Measurements from ENCODE around the gene RNF213. TPM values are rescaled to one million over a fixed set of nuclear protein-coding genes. Genes with fewer than 3 reads are reported as not detected.
"Not testable (repeated sequence)": the region's sequence is repeated elsewhere in the genome, so short reads cannot be mapped to it uniquely, and the experiment has no call there.

RNF213 gene
- total RNA-seq, 2 experiments from 2014 or later: 787 to 849 TPM

DNA sequence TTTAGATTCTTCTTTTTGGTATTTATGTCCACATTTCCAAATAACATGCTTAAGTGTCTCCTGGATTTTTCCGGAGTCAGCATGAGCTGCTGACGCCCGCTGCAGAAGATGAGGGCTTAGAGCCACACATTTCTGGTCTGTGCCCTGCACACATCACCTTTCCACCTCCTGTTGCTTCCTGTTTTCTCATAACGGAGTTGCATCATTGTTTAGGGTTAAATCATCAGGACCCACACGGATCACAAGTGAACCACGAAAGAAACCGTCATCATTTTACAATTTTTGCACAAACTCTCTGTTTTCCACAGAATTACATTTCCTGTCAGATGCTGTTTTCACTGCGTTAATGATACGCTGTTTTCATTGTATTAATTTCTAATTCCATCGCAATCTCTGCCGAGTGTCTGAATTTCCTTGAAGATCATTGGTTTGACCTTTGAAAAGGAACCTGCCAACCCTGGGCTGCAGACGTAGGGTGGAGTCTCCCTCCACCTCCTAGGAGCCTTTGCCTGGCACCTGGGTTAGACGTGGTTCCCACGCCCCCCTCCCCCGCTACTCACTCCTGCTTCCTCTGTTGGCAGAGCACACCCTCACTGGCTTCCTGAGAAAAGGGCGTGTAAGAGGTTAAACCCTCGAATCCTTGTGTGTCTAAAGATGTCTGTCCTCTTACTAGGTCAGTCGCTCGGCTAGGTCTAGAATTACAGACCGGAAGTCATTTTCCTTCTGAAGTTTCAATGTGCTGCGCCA, 68.2 kb downstream of the RNF213 start:
- Mint-ChIP-seq H3K27ac (peak overlapping the region; percentile 77), H3K9me3 (no peaks in the 10 kb centered on the region), H3K36me3 (ENCODE audit: low read depth) (peaks cover 91% of the 10 kb centered on the region), H3K4me3 (no peak overlapping the region), H3K27me3 (no peaks in the 10 kb centered on the region), H3K4me1 (peaks cover 57% of the 10 kb centered on the region)
- ChIA-PET POLR2A (interaction anchor here (1.3 kb wide), 1 partner anchor 33 kb away, joined by 5 read pairs; no protein-coding TSS in a partner anchor), CTCF (no interaction called here)
- DNase-seq: no peak

DNA sequence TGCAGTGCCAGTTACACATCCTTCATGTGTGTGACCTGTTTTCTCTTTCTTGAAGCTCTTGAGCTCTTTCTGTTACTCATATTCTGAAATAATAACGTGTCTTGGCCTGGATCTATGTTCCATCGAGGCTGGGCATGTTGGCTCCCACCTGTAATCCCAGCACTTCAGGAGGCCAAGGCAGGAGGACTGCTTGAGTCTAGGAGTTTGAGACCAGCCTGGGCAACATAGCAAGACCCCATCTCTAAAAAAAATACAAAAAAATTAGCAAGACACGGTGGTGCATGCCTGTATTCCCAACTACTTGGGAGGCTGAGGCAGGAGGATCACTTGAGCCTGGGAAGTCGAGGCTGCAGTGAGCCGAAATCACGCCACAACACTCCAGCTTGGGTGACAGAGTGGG, 68.8 kb downstream of the RNF213 start:
- peak overlapping the region; percentile 77 for H3K27ac Mint-ChIP-seq
- POLR2A ChIA-PET, H3K27me3 Mint-ChIP-seq, DNase-seq, CTCF ChIA-PET, H3K4me3 Mint-ChIP-seq, H3K9me3 Mint-ChIP-seq: not testable (repeated sequence)
- H3K36me3 Mint-ChIP-seq (ENCODE audit: low read depth): peaks cover 91% of the 10 kb centered on the region
- H3K4me1 Mint-ChIP-seq: peaks cover 53% of the 10 kb centered on the region

DNA sequence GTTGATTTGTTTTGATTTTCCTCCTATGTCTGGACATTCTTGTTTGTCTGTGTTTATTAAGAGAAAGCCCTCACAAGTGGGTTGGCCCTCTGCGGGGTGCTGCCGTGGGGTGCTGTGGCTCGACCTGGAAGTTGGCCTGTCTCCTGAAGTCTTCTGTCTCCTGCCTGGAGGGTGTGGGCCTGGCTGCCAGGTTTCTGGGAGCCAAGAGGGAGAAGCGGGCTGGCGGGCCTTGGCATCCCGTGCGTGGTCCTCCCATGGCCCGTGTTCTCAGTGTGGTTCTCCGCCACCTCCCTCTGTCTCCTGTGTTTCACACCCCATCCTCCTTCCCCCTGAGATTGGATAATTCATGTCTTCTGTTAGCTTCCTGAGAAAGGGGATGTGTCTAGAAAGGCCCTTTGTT, 69.6 kb downstream of the RNF213 start:
- Mint-ChIP-seq H3K27ac (peak overlapping the region; percentile 28), H3K36me3 (ENCODE audit: low read depth) (peaks cover 90% of the 10 kb centered on the region), H3K4me1 (peaks cover 48% of the 10 kb centered on the region), H3K4me3 (no peak overlapping the region), H3K27me3 (no peaks in the 10 kb centered on the region), H3K9me3 (no peaks in the 10 kb centered on the region)
- ChIA-PET POLR2A (no interaction called here), CTCF (no interaction called here)
- no peak for DNase-seq

DNA sequence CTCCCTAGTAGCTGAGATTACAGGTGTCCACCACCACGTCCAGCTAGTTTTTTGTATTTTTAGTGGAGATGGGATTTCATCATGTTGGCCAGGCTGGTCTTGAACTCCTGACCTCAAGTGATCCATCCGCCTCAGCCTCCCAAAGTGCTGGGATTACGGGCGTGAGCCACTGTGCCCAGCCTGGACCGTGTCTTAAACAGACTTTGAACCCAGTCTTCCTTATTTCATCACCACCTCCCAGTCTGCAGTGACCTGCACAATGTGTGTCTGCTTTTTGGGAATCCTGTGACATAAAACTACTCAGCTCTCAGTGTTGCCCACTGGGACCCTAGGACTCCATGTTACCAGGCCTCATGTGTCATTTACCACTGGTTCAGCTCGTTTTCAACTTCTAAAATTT, 70.3 kb downstream of the RNF213 start:
- DNase-seq, H3K4me3 Mint-ChIP-seq, CTCF ChIA-PET, H3K27me3 Mint-ChIP-seq, H3K9me3 Mint-ChIP-seq: not testable (repeated sequence)
- Mint-ChIP-seq H3K36me3 (ENCODE audit: low read depth) (peaks cover 91% of the 10 kb centered on the region), H3K4me1 (peaks cover 48% of the 10 kb centered on the region), H3K27ac (peak overlapping the region; percentile 28)
- POLR2A ChIA-PET: interaction anchor here (1.2 kb wide), 1 partner anchor 60 kb away, joined by 3 read pairs; no protein-coding TSS in a partner anchor

DNA sequence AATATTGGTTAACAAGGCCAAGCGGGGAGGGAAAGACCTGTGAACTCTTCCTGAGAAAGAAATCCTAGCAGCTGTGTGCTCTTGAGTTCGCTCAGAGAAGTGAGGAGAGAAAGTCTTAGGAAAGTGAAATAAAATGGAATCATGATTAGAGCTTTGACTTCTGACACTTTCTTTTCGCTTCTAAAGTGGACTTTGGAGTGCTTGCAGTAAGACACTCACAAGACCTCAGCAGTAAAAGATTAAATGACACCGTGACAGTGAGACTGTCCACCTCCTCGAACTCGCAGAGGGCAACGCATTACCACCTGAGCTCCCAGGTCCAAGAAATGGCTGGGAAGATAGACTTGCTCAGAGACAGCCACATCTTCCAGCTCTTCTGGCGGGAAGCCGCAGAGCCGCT, 71.2 kb downstream of the RNF213 start:
- Mint-ChIP-seq H3K9me3 (no peaks in the 10 kb centered on the region), H3K4me1 (peaks cover 40% of the 10 kb centered on the region), H3K27ac (peak overlapping the region; percentile 32), H3K27me3 (no peaks in the 10 kb centered on the region), H3K36me3 (ENCODE audit: low read depth) (peaks cover 90% of the 10 kb centered on the region), H3K4me3 (no peak overlapping the region)
- ChIA-PET POLR2A (interaction anchor here (1.2 kb wide), 1 partner anchor 59 kb away, joined by 3 read pairs; no protein-coding TSS in a partner anchor), CTCF (interaction anchor here (0.5 kb wide), 1 partner anchor 184 kb away, joined by 3 read pairs; no protein-coding TSS in a partner anchor)
- DNase-seq: no peak

DNA sequence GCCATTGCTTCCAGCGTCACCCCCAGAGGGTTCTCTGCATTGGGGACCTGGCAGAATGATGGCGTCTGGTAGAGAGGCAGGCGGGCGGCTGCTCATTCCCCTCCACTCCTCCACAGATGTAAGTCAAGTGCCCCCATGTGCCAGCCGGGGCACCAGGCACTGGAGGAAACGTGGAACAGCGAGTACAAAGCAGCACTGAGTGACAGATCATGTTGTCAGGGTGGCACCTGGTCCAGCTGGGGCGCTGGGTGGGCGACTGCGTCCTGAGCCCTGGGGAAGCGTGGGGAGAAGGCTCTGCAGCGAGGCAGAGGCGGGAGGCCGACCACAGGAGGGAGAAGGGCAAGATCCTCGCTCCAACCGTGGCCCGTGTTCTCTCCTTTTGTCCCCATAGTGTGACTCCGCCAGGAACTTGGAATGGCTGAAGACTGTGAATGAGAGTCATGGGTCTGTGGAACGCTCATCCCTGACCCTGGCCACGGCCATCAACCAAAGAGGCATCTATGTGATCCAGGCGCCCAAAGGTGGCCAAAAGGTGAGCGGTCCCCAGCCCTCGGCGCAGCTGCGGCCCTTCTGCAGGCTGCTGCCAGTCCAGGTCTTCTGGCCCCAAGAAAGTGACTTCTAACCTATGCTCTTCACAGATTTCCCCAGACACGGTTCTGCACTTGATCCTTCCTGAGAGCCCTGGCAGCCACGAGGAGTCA, 76.7 kb downstream of the RNF213 start:
- peaks cover 79% of the 10 kb centered on the region for H3K36me3 Mint-ChIP-seq (ENCODE audit: low read depth)

DNA sequence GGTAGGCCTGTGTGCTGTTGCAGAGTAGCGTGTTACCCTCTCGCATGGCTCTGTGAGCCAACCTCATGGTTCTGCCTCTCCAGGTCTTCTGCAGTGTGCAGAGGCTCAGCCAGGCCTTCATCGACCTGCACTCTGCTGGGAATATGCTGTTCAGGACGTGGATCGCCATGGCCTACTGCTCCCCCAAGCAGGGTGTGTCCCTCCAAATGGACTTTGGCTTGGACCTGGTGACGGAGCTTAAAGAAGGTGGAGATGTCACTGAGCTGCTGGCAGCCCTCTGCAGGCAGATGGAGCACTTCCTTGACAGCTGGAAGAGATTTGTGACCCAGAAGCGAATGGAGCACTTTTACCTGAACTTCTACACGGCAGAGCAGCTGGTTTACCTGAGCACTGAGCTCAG, 78.5 kb downstream of the RNF213 start:
- DNase-seq: no peak
- ChIA-PET POLR2A (no interaction called here), CTCF (no interaction called here)
- Mint-ChIP-seq H3K36me3 (ENCODE audit: low read depth) (peaks cover 80% of the 10 kb centered on the region), H3K27ac (no peak overlapping the region), H3K4me3 (no peak overlapping the region), H3K4me1 (peaks cover 16% of the 10 kb centered on the region), H3K27me3 (no peaks in the 10 kb centered on the region), H3K9me3 (no peaks in the 10 kb centered on the region)

More for the DNA sequence above, 76.7 kb downstream of the RNF213 start:
- no peaks in the 10 kb centered on the region for H3K9me3 Mint-ChIP-seq
- POLR2A ChIA-PET: interaction anchor here (0.5 kb wide), 1 partner anchor 82 kb away, joined by 3 read pairs; no protein-coding TSS in a partner anchor
- peak overlapping the region; percentile 21 for H3K27ac Mint-ChIP-seq
- no peak for DNase-seq
- no peak overlapping the region for H3K4me3 Mint-ChIP-seq
- no peaks in the 10 kb centered on the region for H3K27me3 Mint-ChIP-seq
- peaks cover 8% of the 10 kb centered on the region for H3K4me1 Mint-ChIP-seq
- CTCF ChIA-PET: no interaction called here

DNA sequence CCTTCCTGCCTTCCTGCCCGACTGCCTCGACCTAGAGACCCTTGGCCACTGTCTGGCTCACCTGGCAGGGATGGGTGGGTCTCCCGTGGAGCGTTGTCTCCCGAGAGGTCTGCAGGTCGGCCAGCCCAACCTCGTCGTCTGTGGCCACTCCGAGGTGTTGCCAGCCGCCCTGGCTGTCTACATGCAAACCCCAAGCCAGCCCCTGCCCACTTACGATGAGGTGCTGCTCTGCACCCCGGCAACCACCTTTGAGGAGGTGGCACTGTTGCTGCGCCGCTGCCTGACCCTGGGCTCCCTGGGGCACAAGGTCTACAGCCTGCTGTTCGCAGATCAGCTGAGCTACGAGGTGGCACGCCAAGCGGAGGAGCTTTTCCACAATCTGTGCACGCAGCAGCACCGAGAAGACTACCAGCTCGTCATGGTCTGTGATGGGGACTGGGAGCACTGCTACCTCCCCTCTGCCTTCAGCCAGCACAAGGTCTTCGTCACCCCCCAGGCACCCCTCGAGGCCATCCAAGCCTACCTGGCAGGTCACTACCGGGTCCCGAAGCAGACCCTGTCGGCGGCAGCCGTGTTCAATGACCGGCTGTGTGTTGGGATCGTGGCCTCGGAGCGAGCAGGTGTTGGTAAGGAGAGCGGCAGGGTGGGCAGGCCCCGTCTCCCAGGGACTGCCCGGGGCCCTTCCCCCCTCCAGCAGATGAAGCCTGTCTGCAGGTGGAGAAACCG, 79.2 kb downstream of the RNF213 start:
- Mint-ChIP-seq H3K4me1 (peaks cover 17% of the 10 kb centered on the region), H3K27me3 (no peaks in the 10 kb centered on the region), H3K9me3 (no peaks in the 10 kb centered on the region), H3K4me3 (no peak overlapping the region), H3K36me3 (ENCODE audit: low read depth) (peaks cover 81% of the 10 kb centered on the region), H3K27ac (no peak overlapping the region)
- CTCF ChIA-PET: no interaction called here
- POLR2A ChIA-PET: no interaction called here
- no peak for DNase-seq

DNA sequence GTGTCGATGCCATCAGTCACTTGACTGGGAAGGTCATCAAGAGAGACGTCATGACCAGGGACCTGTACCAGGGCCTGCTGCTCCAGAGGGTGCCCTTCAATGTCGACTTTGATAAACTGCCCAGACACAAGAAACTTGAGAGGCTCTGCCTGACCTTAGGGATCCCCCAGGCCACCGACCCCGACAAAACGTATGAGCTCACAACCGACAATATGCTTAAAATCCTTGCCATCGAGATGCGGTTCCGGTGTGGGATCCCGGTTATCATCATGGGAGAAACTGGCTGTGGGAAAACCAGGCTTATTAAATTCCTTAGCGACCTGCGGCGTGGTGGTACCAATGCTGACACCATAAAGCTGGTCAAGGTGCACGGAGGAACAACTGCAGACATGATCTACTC, 84.7 kb downstream of the RNF213 start:
- ChIA-PET POLR2A (interaction anchor here (1.9 to 2.5 kb wide), 3 partner anchors 12 to 34 kb away, joined by 5 to 8 read pairs (median 6); no protein-coding TSS in a partner anchor), CTCF (no interaction called here)
- Mint-ChIP-seq H3K27me3 (no peaks in the 10 kb centered on the region), H3K27ac (no peak overlapping the region), H3K4me3 (no peak overlapping the region), H3K36me3 (ENCODE audit: low read depth) (peaks cover 90% of the 10 kb centered on the region), H3K9me3 (no peaks in the 10 kb centered on the region), H3K4me1 (peaks cover 33% of the 10 kb centered on the region)
- no peak for DNase-seq

DNA sequence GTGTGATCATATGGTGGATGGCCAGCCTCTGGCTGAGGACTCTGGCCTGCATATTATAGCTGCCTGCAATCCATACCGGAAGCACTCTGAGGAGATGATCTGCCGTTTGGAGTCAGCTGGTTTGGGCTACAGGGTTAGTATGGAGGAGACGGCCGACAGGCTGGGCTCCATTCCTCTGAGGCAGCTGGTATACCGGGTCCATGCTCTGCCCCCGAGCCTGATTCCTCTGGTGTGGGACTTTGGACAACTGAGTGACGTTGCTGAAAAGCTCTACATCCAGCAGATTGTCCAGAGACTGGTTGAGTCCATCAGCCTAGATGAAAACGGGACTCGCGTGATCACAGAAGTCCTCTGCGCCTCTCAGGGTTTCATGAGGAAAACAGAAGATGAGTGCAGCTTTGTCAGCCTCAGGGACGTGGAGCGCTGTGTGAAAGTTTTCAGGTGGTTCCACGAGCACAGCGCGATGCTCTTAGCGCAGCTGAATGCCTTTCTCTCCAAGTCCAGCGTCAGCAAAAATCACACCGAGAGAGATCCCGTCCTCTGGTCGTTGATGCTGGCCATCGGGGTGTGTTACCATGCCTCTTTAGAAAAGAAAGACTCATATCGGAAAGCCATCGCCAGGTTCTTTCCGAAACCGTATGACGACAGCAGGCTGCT, 85.3 kb downstream of the RNF213 start:
- CTCF ChIA-PET: no interaction called here
- Mint-ChIP-seq H3K4me3 (no peak overlapping the region), H3K36me3 (ENCODE audit: low read depth) (peaks cover 92% of the 10 kb centered on the region), H3K27ac (no peak overlapping the region), H3K9me3 (no peaks in the 10 kb centered on the region), H3K4me1 (peaks cover 33% of the 10 kb centered on the region), H3K27me3 (no peaks in the 10 kb centered on the region)
- DNase-seq: no peak
- POLR2A ChIA-PET: interaction anchor here (1.3 to 2.5 kb wide), 4 partner anchors 12 to 50 kb away, joined by 3 to 8 read pairs (median 6); no protein-coding TSS in a partner anchor

DNA sequence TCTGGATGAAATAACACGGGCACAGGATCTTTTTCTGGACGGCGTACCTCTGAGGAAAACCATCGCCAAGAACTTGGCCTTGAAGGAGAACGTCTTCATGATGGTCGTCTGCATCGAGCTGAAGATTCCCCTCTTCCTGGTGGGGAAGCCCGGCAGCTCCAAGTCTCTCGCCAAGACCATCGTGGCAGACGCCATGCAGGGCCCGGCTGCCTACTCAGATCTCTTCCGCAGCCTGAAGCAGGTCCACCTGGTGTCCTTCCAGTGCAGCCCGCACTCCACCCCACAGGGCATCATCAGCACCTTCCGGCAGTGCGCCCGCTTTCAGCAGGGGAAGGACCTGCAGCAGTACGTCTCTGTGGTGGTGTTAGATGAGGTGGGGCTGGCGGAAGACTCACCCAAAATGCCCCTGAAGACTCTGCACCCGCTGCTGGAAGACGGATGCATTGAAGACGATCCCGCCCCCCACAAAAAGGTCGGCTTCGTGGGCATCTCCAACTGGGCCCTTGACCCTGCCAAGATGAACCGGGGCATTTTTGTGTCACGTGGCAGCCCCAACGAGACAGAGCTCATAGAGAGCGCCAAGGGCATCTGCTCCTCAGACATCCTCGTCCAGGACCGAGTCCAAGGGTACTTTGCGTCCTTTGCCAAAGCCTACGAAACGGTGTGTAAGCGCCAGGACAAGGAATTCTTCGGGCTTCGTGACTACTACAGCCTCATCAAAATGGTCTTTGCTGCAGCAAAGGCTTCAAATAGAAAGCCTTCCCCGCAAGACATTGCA, 86.0 kb downstream of the RNF213 start:
- no peak for DNase-seq
- Mint-ChIP-seq H3K27me3 (no peaks in the 10 kb centered on the region), H3K4me1 (peaks cover 30% of the 10 kb centered on the region), H3K9me3 (no peaks in the 10 kb centered on the region), H3K27ac (no peak overlapping the region), H3K36me3 (ENCODE audit: low read depth) (peaks cover 95% of the 10 kb centered on the region), H3K4me3 (no peak overlapping the region)
- CTCF ChIA-PET: no interaction called here
- POLR2A ChIA-PET: interaction anchor here (1.3 to 2.5 kb wide), 3 partner anchors 15 to 51 kb away, joined by 3 to 8 read pairs (median 6); no protein-coding TSS in a partner anchor

DNA sequence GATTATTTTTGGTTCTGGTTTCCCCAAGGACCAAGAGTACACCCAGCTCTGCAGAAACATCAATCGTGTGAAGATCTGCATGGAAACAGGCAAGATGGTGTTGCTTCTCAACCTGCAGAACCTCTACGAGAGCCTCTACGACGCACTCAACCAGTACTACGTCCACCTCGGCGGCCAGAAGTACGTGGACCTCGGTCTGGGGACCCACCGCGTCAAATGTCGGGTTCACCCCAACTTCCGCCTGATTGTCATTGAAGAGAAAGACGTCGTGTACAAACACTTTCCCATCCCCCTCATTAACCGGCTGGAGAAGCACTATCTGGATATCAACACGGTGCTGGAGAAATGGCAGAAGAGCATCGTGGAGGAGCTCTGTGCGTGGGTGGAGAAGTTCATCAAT, 86.9 kb downstream of the RNF213 start:
- H3K36me3 Mint-ChIP-seq (ENCODE audit: low read depth): peaks cover 96% of the 10 kb centered on the region
- no peak overlapping the region for H3K27ac Mint-ChIP-seq

More for the DNA sequence above, 86.9 kb downstream of the RNF213 start:
- Mint-ChIP-seq H3K9me3 (no peaks in the 10 kb centered on the region), H3K4me3 (no peak overlapping the region), H3K4me1 (peaks cover 32% of the 10 kb centered on the region), H3K27me3 (no peaks in the 10 kb centered on the region)
- no peak for DNase-seq
- CTCF ChIA-PET: no interaction called here
- POLR2A ChIA-PET: interaction anchor here (2.5 kb wide), 2 partner anchors 15 to 32 kb away, joined by 6 to 8 read pairs; no protein-coding TSS in a partner anchor

Data from activated CD4-positive, alpha-beta memory T cell treated with anti-CD3 and anti-CD28 coated beads, Interleukin-2, amount 10 ng/mL, durations not matched to agents 7 days and 5 days (primary cell).